Cardiac fibroblast (primary cell): ENCODE results near the gene STK40.

Experiments
- DNase-seq, 2 donors: peaks; one replicate each; pipeline versions ENCODE4 v3.0.0 to v3.0.0-alpha.2; 2010; ENCODE audit warnings: low read depth in 2 of 2
- H3K4me3 ChIP-seq, 2 donors: replicated peaks in 1 of 2; 1 replicate in 1 of 2; 2 replicates in 1 of 2; pipeline ENCODE4 v1.5.1; 2011; ENCODE audit warnings: low read depth in 2 of 2, low read length in 2 of 2, mild to moderate bottlenecking in 2 of 2, moderate library complexity in 1 of 2
- CTCF ChIP-seq: IDR thresholded peaks from one replicate; pipeline ENCODE4 v1.5.1; 2011; ENCODE audit warnings: low read depth, mild to moderate bottlenecking, low read length, inconsistent platforms

The STK40 gene

GRCh38 chr1:36309397-36309796 lies 76.3 kb downstream of the STK40 start:
- H3K4me3 ChIP-seq: no peak overlapping the region
- no peak for TF ChIP-seq CTCF
- DNase-seq: no peak

- TF ChIP-seq CTCF: no peak
- peak overlapping the region; percentile 47 to 74 for H3K4me3 ChIP-seq
- DNase-seq: no peak
Observed at GRCh38 chr1:36307601-36308330, 78.0 kb downstream of the STK40 start.

- H3K4me3 ChIP-seq: peak overlapping the region; percentile 47 to 74
- TF ChIP-seq CTCF: no peak
- peak; percentile 91 to 93 for DNase-seq
Observed at GRCh38 chr1:36306902-36307456, 78.7 kb downstream of the STK40 start.

GRCh38 chr1:36306210-36306901 lies 79.4 kb downstream of the STK40 start, which contains the start of gene SH3D21:
Gene SH3D21 (plus strand): TSS chr1:36306368. CDS start chr1:36306421, 53 bp downstream.
- peak; percentile 25 to 36 for DNase-seq
- no peak for TF ChIP-seq CTCF
- H3K4me3 ChIP-seq: peak within 1 kb of the TSS; percentile 47 to 74

- TF ChIP-seq CTCF: no peak
- H3K4me3 ChIP-seq: no peak overlapping the region
- no peak for DNase-seq
Observed at GRCh38 chr1:36305915-36306209, 79.9 kb downstream of the STK40 start.

GRCh38 chr1:36304970-36305914 lies 80.5 kb downstream of the STK40 start:
- TF ChIP-seq CTCF: no peak
- no peak for DNase-seq

More at GRCh38 chr1:36304970-36305914, 80.5 kb downstream of the STK40 start:
- no peak overlapping the region for H3K4me3 ChIP-seq
